ENCODE measurements around the gene HELQ. TPM values are rescaled to one million over a fixed set of nuclear protein-coding genes. Genes with fewer than 3 reads are reported as not detected.

HELQ gene
- total RNA-seq, 1 experiment from 2014 or later: 14.6 TPM

DNA sequence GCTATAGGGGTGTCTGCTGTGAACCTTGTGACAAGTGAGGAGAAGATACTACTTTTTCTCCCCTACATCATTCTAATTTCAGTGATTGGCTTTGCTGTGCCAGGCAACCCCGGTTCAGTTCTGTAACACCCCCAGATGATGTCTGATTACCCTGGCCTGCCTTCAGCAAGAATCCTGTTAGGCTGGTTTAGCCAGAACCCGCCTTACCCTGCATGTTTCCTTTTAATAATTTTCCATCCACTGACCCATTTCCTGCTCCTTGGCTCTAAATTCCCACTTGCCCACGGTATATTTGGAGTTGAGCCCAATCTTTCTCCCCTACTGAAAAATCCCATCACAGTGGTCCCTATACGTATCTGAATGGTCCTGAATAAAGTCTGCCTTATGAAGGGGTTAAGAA lies 74.5 kb downstream of the HELQ start:
- no peaks in the 10 kb centered on the region for H4K20me1 ChIP-seq (ENCODE audit: insufficient read depth)
- ATAC-seq (no peak), DNase-seq (ENCODE audit: low read depth, low spot score) (no peak)
- H3K9me3 ChIP-seq (ENCODE audit: control insufficient read depth in 1 of 2, insufficient read depth in 1 of 2, low read depth in 1 of 2, low read length in 2 of 2): peaks cover 0 to 8% of the 10 kb centered on the region in 2 experiments; a peak in 1 of 4 replicates
- H2AFZ ChIP-seq (ENCODE audit: low read depth, low read length, poor library complexity, severe bottlenecking): no peak overlapping the region
- ChIA-PET RAD21 (ENCODE audit: low non-redundant PET in 1 of 2, low total read pairs in 2 of 2, uncharacterized antibody in 2 of 2, unreplicated experiment in 2 of 2) (no interaction called here), POLR2A (no interaction called here), CTCF (no interaction called here)
- H3K9ac ChIP-seq (ENCODE audit: low read length): no peak overlapping the region
- no TSS peak for BruUV-seq (replicated peaks)
- intact Hi-C loops (cut with micrococcal nuclease): no loop called here
- H3K27me3 ChIP-seq (ENCODE audit: insufficient read depth, low read length): no peaks in the 10 kb centered on the region
- H3K4me2 ChIP-seq (ENCODE audit: low read length): 0 out of 2 replicates have a peak overlapping the region, but pooled peaks have one; percentile 19
- no peaks in the 10 kb centered on the region for H3K9me2 ChIP-seq (ENCODE audit: insufficient read depth)
- peak; percentile 60 for TF ChIP-seq SP1 (IDR thresholded peaks at IDR 0.05; ENCODE audit: low read depth)
- TF ChIP-seq, protein P1, sequence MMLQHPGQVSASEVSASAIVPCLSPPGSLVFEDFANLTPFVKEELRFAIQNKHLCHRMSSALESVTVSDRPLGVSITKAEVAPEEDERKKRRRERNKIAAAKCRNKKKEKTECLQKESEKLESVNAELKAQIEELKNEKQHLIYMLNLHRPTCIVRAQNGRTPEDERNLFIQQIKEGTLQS (IDR thresholded peaks at IDR 0.05): no peak
- H3K4me1 ChIP-seq (ENCODE audit: control insufficient read depth in 1 of 2, insufficient read depth in 2 of 2, low read length in 2 of 2): peaks cover 0 to 9% of the 10 kb centered on the region in 2 experiments; a peak in 1 of 4 replicates
- no peaks in the 10 kb centered on the region for H3K79me2 ChIP-seq (ENCODE audit: insufficient read depth, low read length)
- H3K4me3 ChIP-seq (replicated peaks in 1 of 2; ENCODE audit: low read depth in 1 of 2, low read length in 2 of 2): no peak overlapping the region
- no peaks in the 10 kb centered on the region for H3K36me3 ChIP-seq (ENCODE audit: control insufficient read depth in 1 of 2, insufficient read depth in 2 of 2, low read length in 2 of 2)
- H3K27ac ChIP-seq (ENCODE audit: low read depth, low read length): no peak overlapping the region

DNA sequence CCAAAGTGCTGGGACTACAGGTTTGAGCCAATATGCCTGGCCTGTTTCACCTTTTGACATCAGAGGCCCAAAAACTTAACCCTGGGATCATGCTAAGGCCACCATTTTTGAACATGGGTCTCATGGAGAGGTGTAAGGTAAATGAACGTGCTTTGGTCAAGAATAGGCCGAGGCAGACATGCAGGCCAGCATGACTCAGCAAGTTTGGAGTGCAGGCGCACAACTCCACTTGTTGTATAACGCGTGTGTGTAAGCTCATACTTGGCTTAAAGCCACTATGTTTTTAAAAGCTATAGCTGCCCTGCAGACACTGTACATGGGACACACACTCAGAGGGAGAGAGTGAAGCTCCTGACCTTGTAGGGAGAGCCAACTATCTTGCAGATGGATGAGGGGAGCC lies 77.2 kb downstream of the HELQ start:
- Histone ChIP-seq H3K4me1 (ENCODE audit: control insufficient read depth in 1 of 2, insufficient read depth in 2 of 2, low read length in 2 of 2) (peaks cover 0 to 9% of the 10 kb centered on the region in 2 experiments; a peak in 1 of 4 replicates), H4K20me1 (ENCODE audit: insufficient read depth) (no peaks in the 10 kb centered on the region), H3K36me3 (ENCODE audit: control insufficient read depth in 1 of 2, insufficient read depth in 2 of 2, low read length in 2 of 2) (no peaks in the 10 kb centered on the region), H3K4me2 (ENCODE audit: low read length) (no peak overlapping the region), H3K9me2 (ENCODE audit: insufficient read depth) (no peaks in the 10 kb centered on the region), H3K9me3 (ENCODE audit: control insufficient read depth in 1 of 2, insufficient read depth in 1 of 2, low read depth in 1 of 2, low read length in 2 of 2) (peaks cover 0 to 8% of the 10 kb centered on the region in 2 experiments; a peak in 1 of 4 replicates), H3K9ac (ENCODE audit: low read length) (no peak overlapping the region), H2AFZ (ENCODE audit: low read depth, low read length, poor library complexity, severe bottlenecking) (no peak overlapping the region), H3K27ac (ENCODE audit: low read depth, low read length) (no peak overlapping the region), H3K4me3 (replicated peaks in 1 of 2; ENCODE audit: low read depth in 1 of 2, low read length in 2 of 2) (no peak overlapping the region), H3K79me2 (ENCODE audit: insufficient read depth, low read length) (no peaks in the 10 kb centered on the region), H3K27me3 (ENCODE audit: insufficient read depth, low read length) (no peaks in the 10 kb centered on the region)
- BruUV-seq (replicated peaks): no TSS peak
- POLR2A ChIA-PET: no interaction called here
- TF ChIP-seq CTCF (IDR thresholded peaks at IDR 0.05 in 2 of 3, conservative IDR thresholded peaks at IDR 0.05 in 1 of 3; ENCODE audit: borderline replicate concordance in 1 of 3, insufficient read depth in 1 of 3, low read depth in 2 of 3, low read length in 2 of 3): no peak
- TF ChIP-seq SRF (IDR thresholded peaks at IDR 0.05; ENCODE audit: low read depth): no peak
- peak; percentile 83 for TF ChIP-seq CBX3 (IDR thresholded peaks at IDR 0.05; ENCODE audit: low read depth)
- intact Hi-C loops (cut with micrococcal nuclease): no loop called here
- DNase-seq (ENCODE audit: low read depth, low spot score) (no peak), ATAC-seq (no peak)
- RAD21 ChIA-PET (ENCODE audit: low non-redundant PET in 1 of 2, low total read pairs in 2 of 2, uncharacterized antibody in 2 of 2, unreplicated experiment in 2 of 2): no interaction called here
- CTCF ChIA-PET: no interaction called here

Data from HCT116 (cell line).